ENCODE measurements around the gene CDC34. TPM values are rescaled to one million over a fixed set of nuclear protein-coding genes. Genes with fewer than 3 reads are reported as not detected.

The CDC34 gene
- total RNA-seq, 4 donors from 2014 or later, result 60.7 to 110 (median 73.4) TPM

DNA sequence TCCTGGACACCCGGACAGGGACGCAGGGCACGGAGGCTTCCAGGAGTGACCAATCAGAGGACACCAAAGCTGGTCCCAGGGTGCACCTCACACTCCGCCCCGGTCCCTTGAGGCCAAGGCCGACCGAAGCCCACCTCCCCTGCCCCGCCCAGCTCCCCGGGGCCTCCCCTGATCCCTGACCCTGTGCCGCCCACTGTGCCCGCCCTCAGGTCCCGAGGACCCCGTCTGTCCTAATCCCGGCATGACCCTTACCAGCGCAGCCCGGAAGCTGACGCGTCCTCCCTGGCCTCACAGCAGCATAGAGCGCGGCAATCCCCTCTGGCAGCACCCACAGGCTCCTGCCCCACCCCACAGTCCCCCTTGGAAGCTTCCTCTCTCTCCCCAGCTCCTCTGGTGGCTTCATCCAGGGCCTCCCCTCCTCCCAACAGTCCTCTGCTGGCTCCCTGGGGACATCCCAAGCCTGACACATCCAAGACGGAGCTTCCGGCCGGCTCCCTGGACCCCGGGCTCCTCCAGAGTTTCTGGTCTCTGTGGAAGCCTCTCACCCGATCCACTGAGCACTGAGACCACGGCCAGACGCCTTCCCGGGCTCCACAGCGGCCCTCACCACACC lies 7.4 kb upstream of the CDC34 start:
- Histone ChIP-seq H3K4me1 (no peaks in the 10 kb centered on the region), H3K9me3 (peaks cover 0 to 9% (median 0%) of the 10 kb centered on the region in 4 donors), H3K27me3 (peaks cover 0 to 16% of the 10 kb centered on the region in 2 donors), H3K4me3 (no peak overlapping the region), H3K27ac (no peak overlapping the region), H3K36me3 (peaks cover 0 to 38% (median 0%) of the 10 kb centered on the region in 3 donors)
- DNase-seq (ENCODE audit: low spot score in 2 of 2), result no peak
- 58 to 62% methylated on average over 24 to 29 of the region's 29 CpGs for WGBS, 2 donors
- TF ChIP-seq CTCF (IDR thresholded peaks at IDR 0.05) (no peak), EP300 (IDR thresholded peaks at IDR 0.05) (no peak), POLR2A (IDR thresholded peaks at IDR 0.05) (no peak)

DNA sequence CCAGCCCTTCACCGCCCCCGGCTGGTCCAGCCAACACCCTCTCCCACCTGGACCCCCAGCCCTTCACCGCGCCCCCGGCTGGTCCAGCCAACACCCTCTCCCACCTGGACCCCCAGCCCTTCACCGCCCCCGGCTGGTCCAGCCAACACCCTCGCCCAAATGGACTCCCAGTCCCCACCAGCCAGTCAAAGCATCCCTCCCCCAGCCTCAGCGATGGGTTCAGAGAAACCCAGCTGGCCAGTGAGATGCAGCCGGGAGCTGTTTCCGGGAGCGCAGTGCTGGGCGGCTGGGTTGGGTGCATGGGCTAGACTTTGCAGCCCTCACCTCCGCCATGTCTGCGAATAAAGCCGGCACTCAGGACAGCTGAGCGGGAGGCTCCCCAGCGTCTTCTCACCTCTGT lies 6.5 kb upstream of the CDC34 start:
- H3K36me3 ChIP-seq, result peaks cover 0 to 29% (median 0%) of the 10 kb centered on the region in 3 donors
- peaks cover 0 to 9% (median 0%) of the 10 kb centered on the region in 4 donors for H3K9me3 ChIP-seq
- H3K4me1 ChIP-seq, result no peaks in the 10 kb centered on the region
- peaks cover 0 to 16% of the 10 kb centered on the region in 2 donors for H3K27me3 ChIP-seq
- H3K27ac ChIP-seq, result no peak overlapping the region
- DNase-seq (ENCODE audit: low spot score in 2 of 2), result no peak
- 74 to 81% methylated on average over 8 to 12 of the region's 18 CpGs for WGBS, 2 donors
- TF ChIP-seq EP300 (IDR thresholded peaks at IDR 0.05), result no peak
- TF ChIP-seq POLR2A (IDR thresholded peaks at IDR 0.05), result no peak
- TF ChIP-seq CTCF (IDR thresholded peaks at IDR 0.05), result no peak
- H3K4me3 ChIP-seq, result no peak overlapping the region

DNA sequence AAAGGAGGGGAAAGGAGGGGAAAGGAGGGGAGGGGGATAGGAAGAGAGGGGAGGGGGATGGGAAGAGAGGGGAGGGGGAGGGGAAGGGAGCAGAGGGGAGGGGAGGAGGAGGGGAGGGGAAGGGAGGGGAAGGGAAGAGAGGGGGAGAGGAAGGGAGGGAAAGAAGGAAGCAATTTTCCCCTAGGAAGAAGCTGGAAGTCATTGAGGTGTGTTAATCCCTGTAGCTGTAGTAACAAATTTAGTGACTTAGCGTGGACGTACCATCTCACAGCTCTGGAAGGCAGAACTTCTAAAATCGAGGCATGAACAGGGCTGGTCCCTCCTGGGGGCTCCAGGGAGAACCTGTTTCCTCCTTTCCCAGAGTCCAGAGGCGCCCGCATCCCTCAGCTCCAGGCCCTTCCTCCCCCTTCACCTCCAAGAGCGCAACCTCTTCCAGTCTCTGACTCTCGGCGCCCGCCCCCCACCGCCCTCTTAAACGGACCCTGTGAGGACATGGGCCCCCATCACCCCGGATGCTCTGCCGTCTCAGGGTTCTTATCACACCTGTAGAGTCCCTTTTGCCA lies 5.6 kb upstream of the CDC34 start:
- peaks cover 0 to 16% of the 10 kb centered on the region in 2 donors for H3K27me3 ChIP-seq
- TF ChIP-seq EP300 (IDR thresholded peaks at IDR 0.05) (no peak), CTCF (IDR thresholded peaks at IDR 0.05) (no peak), POLR2A (IDR thresholded peaks at IDR 0.05) (no peak)
- no peak overlapping the region for H3K4me3 ChIP-seq
- no peak overlapping the region for H3K27ac ChIP-seq
- WGBS, 2 donors, result 40% methylated on average over 12 to 13 of the region's 13 CpGs
- H3K36me3 ChIP-seq, result peaks cover 0 to 20% (median 0%) of the 10 kb centered on the region in 3 donors
- H3K9me3 ChIP-seq, result peaks cover 0 to 9% (median 0%) of the 10 kb centered on the region in 4 donors
- peaks cover 0 to 8% (median 2%) of the 10 kb centered on the region in 4 donors for H3K4me1 ChIP-seq
- no peak for DNase-seq (ENCODE audit: low spot score in 2 of 2)

- Histone ChIP-seq H3K4me1 (peaks cover 6 to 34% (median 20%) of the 10 kb centered on the region in 4 donors), H3K27me3 (peaks cover 0 to 16% of the 10 kb centered on the region in 2 donors), H3K4me3 (peak overlapping the region; percentile 64 to 100 (median 92)), H3K36me3 (peaks cover 0 to 5% (median under 1%) of the 10 kb centered on the region in 3 donors), H3K27ac (peak overlapping the region; percentile 95 to 99 (median 98)), H3K9me3 (no peaks in the 10 kb centered on the region)
- no peak for TF ChIP-seq EP300 (IDR thresholded peaks at IDR 0.05)
- TF ChIP-seq POLR2A (IDR thresholded peaks at IDR 0.05), result no peak
- no peak for TF ChIP-seq CTCF (IDR thresholded peaks at IDR 0.05)
- DNase-seq (ENCODE audit: low spot score in 2 of 2), result no peak
- 64 to 66% methylated on average over 35 to 37 of the region's 38 CpGs for WGBS, 2 donors
Observed at GRCh38 chr19:530134-531008, 1.2 kb upstream of the CDC34 start.

Measured in tibial nerve (tissue), 4 donors.